ENCODE results near the gene NBPF26. TPM values are rescaled to one million over a fixed set of nuclear protein-coding genes. Genes with fewer than 3 reads are reported as not detected.
"Not testable (repeated sequence)": the region's sequence is repeated elsewhere in the genome, so short reads cannot be mapped to it uniquely, and the experiment has no call there.

NBPF26 gene
- total and polyA plus RNA-seq, 9 of the 15 experiments (the other 6 are each of a cell fraction or from before 2014, with no cell fraction given), result 0.13 to 6.6 (median 5.2) TPM

DNA sequence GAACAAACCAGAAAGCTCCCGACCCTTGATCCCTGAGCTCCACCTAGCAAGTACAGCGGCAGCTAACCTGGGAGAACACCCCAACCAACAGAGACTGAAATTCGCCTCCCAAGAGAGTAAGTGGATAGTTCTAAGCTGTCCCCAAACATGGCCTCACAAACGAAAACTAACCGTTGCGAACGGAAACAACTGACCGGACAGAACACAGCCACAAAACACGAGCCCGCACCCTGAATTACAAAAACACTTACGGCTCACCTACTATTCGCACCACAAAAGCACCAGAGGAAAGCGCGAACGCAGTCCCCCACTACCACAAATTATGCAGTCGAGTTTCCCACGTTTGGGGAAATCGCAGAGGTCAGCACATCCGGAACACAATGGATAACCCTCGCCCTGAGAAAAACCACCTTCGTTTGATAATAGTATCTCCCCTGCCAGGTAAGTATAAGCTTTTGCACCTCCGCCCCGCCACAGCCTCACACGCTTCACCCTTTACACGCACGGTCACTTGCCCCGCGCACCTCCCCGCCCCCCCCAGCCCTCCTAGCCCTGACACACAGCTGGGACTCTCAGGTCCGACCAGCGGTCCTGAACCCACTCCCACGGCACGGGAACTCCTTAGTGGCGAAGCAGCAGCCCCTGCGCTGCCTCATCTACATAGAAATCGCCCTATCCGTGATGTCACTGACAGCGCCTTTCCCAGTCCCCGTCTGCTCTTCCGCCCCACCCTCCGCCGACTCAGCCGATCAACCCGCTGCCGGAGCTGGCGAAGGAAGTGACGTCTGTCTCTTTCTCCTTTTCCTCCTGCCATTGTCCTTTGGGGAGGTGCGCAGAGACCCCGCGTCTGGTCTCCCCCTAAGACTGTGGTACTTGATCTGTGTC is 127.0 kb downstream of the NBPF26 start (continued):
- TF ChIP-seq ZNF12 (CRISPR knock-in tag; IDR thresholded peaks at IDR 0.05) (0 out of 2 replicates have a peak, but pooled peaks have one; percentile 28), ELF1 (tag; IDR thresholded peaks at IDR 0.05) (peak; percentile 57; the same call in 1 of the 2 replicates), TAF9B (IDR thresholded peaks at IDR 0.05; ENCODE audit: partially characterized antibody) (peak; percentile 89), PREB (CRISPR knock-in tag; IDR thresholded peaks at IDR 0.05) (0 out of 2 replicates have a peak, but pooled peaks have one; percentile 38), ZBTB17 (CRISPR knock-in tag; IDR thresholded peaks at IDR 0.05) (peak; percentile 98), TEAD1 (CRISPR knock-in tag; IDR thresholded peaks at IDR 0.05) (peak; percentile 71 to 99; a peak in 3 of 4 replicates), ATF1 (tag; IDR thresholded peaks at IDR 0.05) (peak; percentile 85), CREM (IDR thresholded peaks at IDR 0.05; ENCODE audit: low read depth) (peak; percentile 88), VEZF1 (CRISPR knock-in tag; IDR thresholded peaks at IDR 0.05) (peak; percentile 73), RNF2 (IDR thresholded peaks at IDR 0.05) (peak; percentile 99), CBX3 (IDR thresholded peaks at IDR 0.05; ENCODE audit: borderline replicate concordance in 1 of 2, low read length in 2 of 2) (peak in 1 of 2 experiments; percentile 35; a peak in 1 of 3 replicates), MYBL2 (IDR thresholded peaks at IDR 0.05; ENCODE audit: low read depth) (peak; percentile 66), ELF4 (CRISPR knock-in tag; IDR thresholded peaks at IDR 0.05) (peak; percentile 100), MXD1 (CRISPR knock-in tag; IDR thresholded peaks at IDR 0.05; ENCODE audit: borderline replicate concordance, poor library complexity, severe bottlenecking) (peak; percentile 56), TSHZ1 (CRISPR knock-in tag; IDR thresholded peaks at IDR 0.05) (peak; percentile 84), PRPF4 (IDR thresholded peaks at IDR 0.05; ENCODE audit: insufficient read depth, low read depth, low read length, poor library complexity, severe bottlenecking) (peak; percentile 34)
- not testable (repeated sequence) for TF ChIP-seq ATF1 (CRISPR knock-in tag; IDR thresholded peaks at IDR 0.05); MYBL2 (CRISPR knock-in tag; IDR thresholded peaks at IDR 0.05; ENCODE audit: borderline replicate concordance)
- TF ChIP-seq, protein P1, sequence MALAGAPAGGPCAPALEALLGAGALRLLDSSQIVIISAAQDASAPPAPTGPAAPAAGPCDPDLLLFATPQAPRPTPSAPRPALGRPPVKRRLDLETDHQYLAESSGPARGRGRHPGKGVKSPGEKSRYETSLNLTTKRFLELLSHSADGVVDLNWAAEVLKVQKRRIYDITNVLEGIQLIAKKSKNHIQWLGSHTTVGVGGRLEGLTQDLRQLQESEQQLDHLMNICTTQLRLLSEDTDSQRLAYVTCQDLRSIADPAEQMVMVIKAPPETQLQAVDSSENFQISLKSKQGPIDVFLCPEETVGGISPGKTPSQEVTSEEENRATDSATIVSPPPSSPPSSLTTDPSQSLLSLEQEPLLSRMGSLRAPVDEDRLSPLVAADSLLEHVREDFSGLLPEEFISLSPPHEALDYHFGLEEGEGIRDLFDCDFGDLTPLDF (CRISPR knock-in tag; IDR thresholded peaks at IDR 0.05), result peak; percentile 90
